Stimulated activated CD8-positive, alpha-beta memory T cell treated with anti-CD3 and anti-CD28 coated beads, Interleukin-12 subunit alpha, Interleukin-12 subunit beta, amount 100 ng/mL, for 1 hour (primary cell): ENCODE data around the gene DUSP5.
A peak's percentile ranks its signal among the peaks of the same experiment; 100 is the strongest.

Source experiments
- DNase-seq: peaks from one replicate; pipeline ENCODE4 v3.0.0-alpha.2; 2020; ENCODE audit warnings: low read depth

The DUSP5 gene

DNA sequence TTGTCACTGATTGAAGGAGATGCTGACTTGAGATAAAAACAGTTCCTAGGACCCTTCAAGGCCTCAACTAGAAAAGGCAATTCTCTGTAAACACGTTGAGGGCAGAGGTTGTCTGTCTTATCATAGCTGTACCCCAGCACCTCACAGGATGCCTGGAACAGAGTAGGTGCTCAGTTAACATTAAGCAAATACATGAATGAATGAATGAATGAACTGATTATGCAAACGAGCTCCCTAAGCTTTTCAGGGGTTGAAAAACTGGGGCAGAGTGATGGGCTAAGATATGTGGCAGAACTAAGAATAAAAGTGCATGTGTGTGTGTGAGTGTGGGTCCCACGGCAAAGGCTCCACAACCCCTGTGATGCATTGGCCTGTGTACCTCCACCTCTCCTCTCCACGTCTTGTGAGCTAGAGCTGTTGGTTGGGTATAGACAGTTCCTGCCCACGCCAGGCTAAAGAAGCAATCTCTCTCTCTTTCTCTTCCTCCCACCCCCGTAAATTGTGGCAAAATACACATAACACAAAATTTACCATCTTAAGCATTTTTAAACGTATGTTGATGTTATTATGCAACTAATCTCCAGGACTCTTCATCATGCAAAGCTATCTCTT lies 48.9 kb downstream of the DUSP5 start:
- no peak for DNase-seq

DNA sequence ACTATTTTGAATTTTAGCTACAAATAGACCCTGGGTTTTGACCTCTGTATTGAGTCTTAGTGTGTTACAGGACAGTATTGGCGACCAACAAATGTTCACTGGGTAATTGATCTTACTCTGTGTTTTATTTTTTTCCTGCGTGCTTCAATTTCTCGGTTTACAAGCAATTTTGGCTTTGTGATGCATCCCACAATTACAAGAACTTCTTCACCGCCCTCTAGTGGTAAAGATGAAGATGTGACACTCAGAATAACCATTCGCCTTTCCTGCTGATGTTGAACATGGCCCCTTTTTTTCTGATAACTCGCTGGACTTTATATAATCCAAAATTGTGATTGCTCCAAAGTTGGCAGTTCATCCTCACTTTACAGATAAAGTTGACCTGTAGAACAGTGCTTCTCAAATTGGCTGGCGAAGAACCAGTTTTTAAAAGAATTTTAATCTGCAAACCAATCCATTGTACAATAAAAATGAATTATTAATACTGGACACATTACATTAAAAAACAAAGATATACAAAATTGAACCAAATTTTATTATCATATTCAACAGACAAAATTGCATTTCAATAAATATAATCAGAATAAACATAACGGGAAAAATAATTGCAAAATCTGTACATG lies 49.5 kb downstream of the DUSP5 start:
- DNase-seq = no peak

DNA sequence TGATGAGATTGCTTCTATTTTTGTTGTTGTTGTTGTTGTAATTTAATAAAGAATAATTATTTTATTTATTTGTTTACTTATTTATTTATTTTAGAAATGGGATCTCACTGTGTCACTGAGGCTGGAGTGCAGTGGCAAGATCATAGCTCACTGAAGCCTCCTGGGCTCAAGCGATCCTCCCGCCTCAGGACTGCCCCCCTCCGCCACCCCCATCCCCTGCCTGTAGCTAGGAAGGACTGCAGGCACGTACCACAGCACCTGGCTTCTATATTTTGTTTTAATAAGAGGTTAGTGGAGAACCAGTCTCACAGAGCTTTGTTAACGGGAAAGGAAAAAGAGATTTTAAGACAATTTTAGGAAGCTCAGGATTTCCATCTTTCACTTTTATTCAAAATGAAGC lies 50.3 kb downstream of the DUSP5 start:
- no peak for DNase-seq

DNA sequence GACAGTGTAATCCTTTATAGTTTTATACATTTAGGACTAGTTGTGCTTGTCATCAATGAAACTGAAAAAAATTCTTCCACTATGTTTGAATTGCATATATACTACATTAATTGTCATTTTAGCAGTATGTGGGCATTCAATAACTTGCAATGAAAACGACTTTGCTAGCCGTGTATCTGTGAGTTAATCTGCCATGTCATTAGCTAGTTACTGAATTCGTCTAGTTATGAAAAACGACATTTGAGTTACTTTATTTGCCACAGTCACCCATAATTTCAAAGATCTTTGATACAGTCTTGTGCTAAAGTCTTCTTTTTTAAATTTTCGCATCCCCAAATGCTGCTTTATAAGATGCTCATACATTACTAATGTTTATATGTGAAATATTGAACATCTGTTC lies 51.5 kb downstream of the DUSP5 start:
- no peak for DNase-seq

DNA sequence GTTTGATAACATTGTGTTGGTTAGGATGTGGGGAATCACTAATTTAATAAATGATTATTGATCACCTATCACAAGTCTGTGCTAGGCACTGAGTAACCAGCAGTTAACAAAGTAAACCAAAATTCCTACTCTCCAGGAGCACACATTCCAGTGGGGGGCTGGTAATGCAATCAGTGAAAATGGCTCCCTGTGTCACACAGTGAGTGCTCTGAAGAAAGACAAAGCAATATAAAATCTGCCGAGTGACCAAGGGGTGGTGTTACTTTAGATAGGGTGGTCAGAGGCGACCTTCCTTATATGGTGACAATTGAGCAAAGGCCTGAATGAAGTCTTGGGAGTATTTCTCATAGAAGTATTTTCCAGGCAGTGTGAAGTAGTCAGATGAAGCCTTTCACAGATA lies 56.2 kb downstream of the DUSP5 start:
- DNase-seq = no peak

DNA sequence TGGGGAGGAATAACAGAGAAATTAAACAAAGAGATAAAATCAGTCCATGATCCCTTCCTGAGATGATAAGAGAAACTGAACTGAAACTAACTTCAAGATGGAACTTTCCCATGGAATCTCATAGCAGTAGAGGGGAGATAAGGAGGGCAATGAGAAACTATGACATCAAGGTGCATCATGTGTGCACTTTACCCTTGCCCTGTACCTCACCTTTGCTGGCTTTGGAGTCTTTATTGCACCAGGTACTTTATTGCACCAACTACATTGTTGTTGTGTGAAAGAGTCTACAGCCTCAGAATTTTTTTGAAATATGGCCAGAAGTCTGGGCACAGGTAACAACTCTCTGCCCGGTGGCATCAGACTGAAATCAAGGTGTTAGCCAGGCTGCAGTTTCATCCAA lies 58.6 kb downstream of the DUSP5 start:
- DNase-seq = no peak

DNA sequence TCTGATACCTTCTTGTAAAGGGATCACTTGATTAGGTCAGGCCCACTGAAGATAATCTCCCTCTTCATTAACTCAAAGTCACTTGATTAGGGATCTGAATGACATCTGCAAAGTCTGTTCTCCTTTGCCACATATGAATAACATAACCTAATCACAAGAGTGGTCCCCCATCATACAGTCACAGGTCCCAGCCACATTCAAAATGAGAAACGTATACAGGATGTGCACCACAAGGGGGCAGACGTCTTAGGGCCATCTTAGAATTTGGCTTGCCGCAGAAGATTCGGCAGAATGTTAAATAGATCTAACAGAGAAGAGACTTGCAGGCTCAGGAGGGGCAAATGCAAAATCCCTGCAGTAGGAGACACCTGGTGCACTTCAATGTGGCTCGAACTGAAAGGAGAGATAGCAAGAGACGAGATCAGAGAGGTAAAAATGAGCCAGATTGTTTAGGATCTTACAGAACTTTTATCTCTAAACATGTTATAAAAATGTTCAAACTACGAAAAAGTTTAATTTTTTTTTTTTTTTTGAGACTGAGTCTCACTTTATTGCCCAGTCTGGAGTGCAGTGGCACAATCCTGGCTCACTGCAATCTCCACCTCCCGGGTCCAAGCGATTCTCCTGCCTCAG lies 59.4 kb downstream of the DUSP5 start:
- peak; percentile 61 for DNase-seq

DNA sequence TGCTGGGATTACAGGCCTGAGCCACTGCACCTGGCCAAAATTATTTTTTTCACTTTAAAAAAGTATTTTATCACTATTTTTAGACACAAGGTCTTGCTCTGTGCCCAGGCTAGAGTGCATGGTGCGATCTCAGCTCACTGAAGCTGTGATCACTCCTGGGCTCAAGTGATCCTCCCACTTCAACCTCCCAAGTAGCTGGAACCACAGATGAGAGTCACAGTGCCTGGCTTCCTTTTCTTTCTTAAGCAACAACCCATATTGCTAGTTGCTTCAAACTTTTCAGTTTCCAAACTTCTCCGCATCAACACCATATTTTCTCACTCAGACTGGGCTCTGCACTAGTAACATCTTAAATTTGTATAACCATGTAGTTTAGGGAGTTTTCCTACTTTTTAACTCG lies 60.3 kb downstream of the DUSP5 start:
- no peak for DNase-seq

DNA sequence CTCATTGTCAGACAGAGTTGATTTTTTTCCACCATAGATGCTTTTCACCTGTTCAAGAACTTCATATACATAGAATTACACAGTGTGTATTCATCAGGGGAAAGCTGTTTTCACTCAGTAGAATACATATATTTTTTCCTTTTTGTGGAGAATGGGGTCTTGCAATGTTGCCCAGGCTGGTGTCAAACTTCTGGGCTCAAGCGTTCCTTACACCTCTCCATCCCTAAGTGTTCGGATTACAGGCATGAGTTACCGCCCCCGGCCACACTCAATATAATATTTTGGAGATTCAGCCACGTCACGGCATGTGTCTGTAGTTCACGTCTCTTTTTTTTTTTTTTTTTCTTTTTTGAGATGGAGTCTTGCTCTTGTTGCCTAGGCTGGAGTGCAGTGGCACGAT lies 62.3 kb downstream of the DUSP5 start:
- DNase-seq = no peak
